ENCODE measurements around the gene KCNC1. TPM values are rescaled to one million over a fixed set of nuclear protein-coding genes. Genes with fewer than 3 reads are reported as not detected.

Gene KCNC1
- polyA plus RNA-seq, 1 experiment = not detected

- ChIA-PET POLR2A (no interaction called here), CTCF (interaction anchor here (1.2 kb wide), 1 partner anchor 80 kb away, joined by 3 read pairs; no protein-coding TSS in a partner anchor)
- Histone ChIP-seq H3K27ac (ENCODE audit: low read depth, low read length) (no peak overlapping the region), H3K4me3 (ENCODE audit: low read depth, low read length) (no peak overlapping the region), H3K27me3 (ENCODE audit: control insufficient read depth, insufficient read depth, low read length) (no peaks in the 10 kb centered on the region), H3K9me3 (ENCODE audit: control insufficient read depth, insufficient read depth, low read length) (no peaks in the 10 kb centered on the region; the same call in 1 of the 2 replicates)
- TF ChIP-seq CTCF (IDR thresholded peaks at IDR 0.05; ENCODE audit: low read depth, low read length) = no peak
- DNase-seq (ENCODE audit: low read depth, low spot score) = no peak
These were observed 76.2 kb downstream of the KCNC1 start for GRCh38 chr11:17810746-17811145.

GRCh38 chr11:17811352-17811751 lies 76.8 kb downstream of the KCNC1 start:
- Histone ChIP-seq H3K4me3 (ENCODE audit: low read depth, low read length) (no peak overlapping the region), H3K9me3 (ENCODE audit: control insufficient read depth, insufficient read depth, low read length) (no peaks in the 10 kb centered on the region; the same call in 1 of the 2 replicates), H3K27ac (ENCODE audit: low read depth, low read length) (no peak overlapping the region), H3K27me3 (ENCODE audit: control insufficient read depth, insufficient read depth, low read length) (no peaks in the 10 kb centered on the region)
- ChIA-PET POLR2A (no interaction called here), CTCF (interaction anchor here (1.1 kb wide), 1 partner anchor 31 kb away, joined by 3 read pairs; no protein-coding TSS in a partner anchor)
- no peak for TF ChIP-seq CTCF (IDR thresholded peaks at IDR 0.05; ENCODE audit: low read depth, low read length)
- DNase-seq (ENCODE audit: low read depth, low spot score) = no peak

- DNase-seq (ENCODE audit: low read depth, low spot score) = no peak
- ChIA-PET POLR2A (no interaction called here), CTCF (interaction anchor here (1.1 to 2.0 kb wide), 3 partner anchors 30 to 161 kb away, joined by 3 to 5 read pairs (median 5); no protein-coding TSS in a partner anchor)
- no peaks in the 10 kb centered on the region; the same call in 1 of the 2 replicates for H3K9me3 ChIP-seq (ENCODE audit: control insufficient read depth, insufficient read depth, low read length)
- H3K4me3 ChIP-seq (ENCODE audit: low read depth, low read length) = no peak overlapping the region
- TF ChIP-seq CTCF (IDR thresholded peaks at IDR 0.05; ENCODE audit: low read depth, low read length) = no peak
- H3K27ac ChIP-seq (ENCODE audit: low read depth, low read length) = no peak overlapping the region
- no peaks in the 10 kb centered on the region for H3K27me3 ChIP-seq (ENCODE audit: control insufficient read depth, insufficient read depth, low read length)
These were observed 77.7 kb downstream of the KCNC1 start for GRCh38 chr11:17812091-17812864.

GRCh38 chr11:17812865-17813187 lies 78.2 kb downstream of the KCNC1 start:
- H3K27me3 ChIP-seq (ENCODE audit: control insufficient read depth, insufficient read depth, low read length) = no peaks in the 10 kb centered on the region
- POLR2A ChIA-PET = interaction anchor here (0.6 kb wide), 1 partner anchor 523 kb away, joined by 3 read pairs; no protein-coding TSS in a partner anchor
- no peak overlapping the region for H3K4me3 ChIP-seq (ENCODE audit: low read depth, low read length)
- no peak overlapping the region for H3K27ac ChIP-seq (ENCODE audit: low read depth, low read length)
- H3K9me3 ChIP-seq (ENCODE audit: control insufficient read depth, insufficient read depth, low read length) = no peaks in the 10 kb centered on the region; the same call in 1 of the 2 replicates
- DNase-seq (ENCODE audit: low read depth, low spot score) = no peak
- TF ChIP-seq CTCF (IDR thresholded peaks at IDR 0.05; ENCODE audit: low read depth, low read length) = no peak
- CTCF ChIA-PET = interaction anchor here (1.8 to 2.0 kb wide), 2 partner anchors 82 to 160 kb away, joined by 5 read pairs; no protein-coding TSS in a partner anchor

All from AG04450 (cell line).